ENCODE results near the gene RFC4.
A peak's percentile ranks its signal among the peaks of the same experiment; 100 is the strongest.

DNA sequence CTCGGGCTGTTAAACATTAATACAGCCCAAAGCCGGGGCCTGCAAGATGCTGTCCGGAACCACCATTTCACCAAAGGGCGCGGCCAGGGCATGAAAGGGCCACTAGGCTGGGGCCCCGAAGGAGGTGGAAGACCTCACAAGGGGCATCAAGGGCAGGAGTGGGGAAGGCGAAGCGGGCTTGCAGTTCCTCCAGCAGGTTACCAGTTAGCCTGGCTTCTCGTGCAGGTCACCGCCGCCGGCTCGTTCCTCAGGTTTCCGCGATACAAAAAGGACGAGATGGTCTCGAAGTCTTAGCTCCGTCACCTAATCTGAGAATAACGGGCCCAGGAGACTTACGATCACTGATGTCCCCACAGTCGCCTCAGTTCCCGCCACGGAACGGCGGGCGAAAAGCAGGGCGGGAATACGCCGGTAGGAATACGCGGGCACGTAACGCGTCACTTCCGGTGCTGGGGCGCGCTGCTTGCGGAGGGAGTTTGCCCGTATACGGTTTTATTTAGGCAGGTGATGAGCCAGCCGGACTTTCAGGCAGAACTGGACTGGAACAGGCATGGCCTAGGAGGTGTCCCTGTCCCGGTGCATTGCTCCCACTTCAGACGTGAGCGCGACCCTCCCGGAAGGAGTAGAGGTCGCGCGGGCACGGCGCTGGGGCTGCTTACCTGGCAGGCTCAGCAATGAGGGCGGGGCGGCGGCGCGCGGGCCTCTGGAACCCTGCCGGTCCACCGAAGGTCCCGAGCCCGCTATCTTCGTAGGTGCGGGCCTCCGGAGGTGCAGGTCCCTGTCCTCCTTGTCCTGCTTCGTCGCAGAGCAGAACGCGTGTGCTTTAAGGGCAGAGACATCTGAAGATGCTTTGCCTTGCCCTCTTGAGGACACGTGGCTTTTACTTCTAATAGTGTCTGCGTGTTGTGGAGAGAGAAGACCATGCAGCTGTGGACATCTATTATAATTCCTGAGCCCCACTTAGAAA, at the start of gene RFC4:
- TF ChIP-seq EZH2 (IDR thresholded peaks at IDR 0.05; ENCODE audit: low read depth, low read length, severe bottlenecking) (no peak), RFX5 (IDR thresholded peaks at IDR 0.05; ENCODE audit: borderline replicate concordance, low read depth, low read length) (no peak), RBBP5 (IDR thresholded peaks at IDR 0.05; ENCODE audit: borderline replicate concordance, low read depth, low read length) (peak; percentile 93), POLR2A (IDR thresholded peaks at IDR 0.05; ENCODE audit: control extremely low read depth in 1 of 2, low read depth in 2 of 2, low read length in 2 of 2) (peak; percentile 67 to 96), GTF2F1 (IDR thresholded peaks at IDR 0.05; ENCODE audit: borderline replicate concordance, low read depth, low read length) (no peak)
- TF ChIP-seq, protein P1, sequence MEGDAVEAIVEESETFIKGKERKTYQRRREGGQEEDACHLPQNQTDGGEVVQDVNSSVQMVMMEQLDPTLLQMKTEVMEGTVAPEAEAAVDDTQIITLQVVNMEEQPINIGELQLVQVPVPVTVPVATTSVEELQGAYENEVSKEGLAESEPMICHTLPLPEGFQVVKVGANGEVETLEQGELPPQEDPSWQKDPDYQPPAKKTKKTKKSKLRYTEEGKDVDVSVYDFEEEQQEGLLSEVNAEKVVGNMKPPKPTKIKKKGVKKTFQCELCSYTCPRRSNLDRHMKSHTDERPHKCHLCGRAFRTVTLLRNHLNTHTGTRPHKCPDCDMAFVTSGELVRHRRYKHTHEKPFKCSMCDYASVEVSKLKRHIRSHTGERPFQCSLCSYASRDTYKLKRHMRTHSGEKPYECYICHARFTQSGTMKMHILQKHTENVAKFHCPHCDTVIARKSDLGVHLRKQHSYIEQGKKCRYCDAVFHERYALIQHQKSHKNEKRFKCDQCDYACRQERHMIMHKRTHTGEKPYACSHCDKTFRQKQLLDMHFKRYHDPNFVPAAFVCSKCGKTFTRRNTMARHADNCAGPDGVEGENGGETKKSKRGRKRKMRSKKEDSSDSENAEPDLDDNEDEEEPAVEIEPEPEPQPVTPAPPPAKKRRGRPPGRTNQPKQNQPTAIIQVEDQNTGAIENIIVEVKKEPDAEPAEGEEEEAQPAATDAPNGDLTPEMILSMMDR (IDR thresholded peaks at IDR 0.05; ENCODE audit: control extremely low read depth in 1 of 3, insufficient read depth in 1 of 3, low read depth in 1 of 3, low read length in 3 of 3), result no peak
- TF ChIP-seq, protein P2, sequence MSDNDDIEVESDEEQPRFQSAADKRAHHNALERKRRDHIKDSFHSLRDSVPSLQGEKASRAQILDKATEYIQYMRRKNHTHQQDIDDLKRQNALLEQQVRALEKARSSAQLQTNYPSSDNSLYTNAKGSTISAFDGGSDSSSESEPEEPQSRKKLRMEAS (IDR thresholded peaks at IDR 0.05), result peak; percentile 68

All from H1 (cell line).